ENCODE results near the gene MPPE1. TPM values are rescaled to one million over a fixed set of nuclear protein-coding genes. Genes with fewer than 3 reads are reported as not detected.
"Not testable (repeated sequence)": the region's sequence is repeated elsewhere in the genome, so short reads cannot be mapped to it uniquely, and the experiment has no call there.

The MPPE1 gene
- total RNA-seq, 6 donors from 2014 or later: 37.4 to 114 (median 75.3) TPM

- no peak for TF ChIP-seq CTCF (IDR thresholded peaks at IDR 0.05)
- no peak for TF ChIP-seq POLR2AphosphoS5 (IDR thresholded peaks at IDR 0.05)
- TF ChIP-seq EP300 (IDR thresholded peaks at IDR 0.05): no peak
- no peak for TF ChIP-seq POLR2A (IDR thresholded peaks at IDR 0.05)
- H3K4me3 ChIP-seq: no peak overlapping the region
- peaks cover 6 to 20% (median 8%) of the 10 kb centered on the region in 4 donors for H3K4me1 ChIP-seq
- no peak for DNase-seq
- H3K36me3 ChIP-seq: peaks cover 0 to 49% (median 9%) of the 10 kb centered on the region in 4 donors
- no peaks in the 10 kb centered on the region for H3K27me3 ChIP-seq
- H3K27ac ChIP-seq: peak overlapping the region in 1 of 4 donors; percentile 6
- WGBS, 2 donors: 72 to 79% methylated on average over 6 to 7 of the region's 7 CpGs
- H3K9me3 ChIP-seq: no peaks in the 10 kb centered on the region
- no peak for ATAC-seq (ENCODE audit: low FRiP score in 2 of 2)
Measured at GRCh38 chr18:11902522-11903292, 5.4 kb downstream of the MPPE1 start.

DNA sequence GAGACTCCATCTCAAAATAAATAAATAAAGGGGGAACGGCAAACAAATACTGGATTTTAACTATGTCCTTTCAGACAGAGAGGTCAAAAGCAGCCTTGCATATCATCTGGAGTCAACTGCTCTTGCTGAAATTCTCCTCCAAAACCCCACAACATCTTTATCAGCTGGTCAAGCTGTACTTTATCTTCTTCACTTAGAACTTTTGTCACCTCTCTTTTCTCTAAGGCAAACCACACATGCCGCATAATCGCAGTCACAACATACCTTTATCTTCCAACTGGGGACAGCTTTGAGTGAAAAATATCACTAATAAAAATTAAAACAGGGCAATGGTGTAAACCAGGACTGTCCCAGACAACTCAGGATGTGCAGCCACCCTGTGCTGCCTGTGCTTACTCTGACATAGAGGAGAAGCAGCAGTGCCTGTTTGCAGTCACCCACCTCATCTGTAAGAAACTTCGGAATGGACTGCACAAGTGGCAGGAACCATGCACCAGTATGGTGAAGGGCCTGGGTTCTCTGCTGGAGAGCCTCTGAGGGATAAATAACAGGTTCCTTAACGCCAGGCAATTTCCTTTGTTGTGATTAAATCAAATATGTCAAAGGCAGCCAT, 6.2 kb downstream of the MPPE1 start:
- Histone ChIP-seq H3K27me3 (no peaks in the 10 kb centered on the region), H3K4me3 (no peak overlapping the region), H3K9me3 (no peaks in the 10 kb centered on the region), H3K4me1 (peaks cover 1 to 13% (median 2%) of the 10 kb centered on the region in 4 donors), H3K36me3 (peaks cover 0 to 52% (median 9%) of the 10 kb centered on the region in 4 donors), H3K27ac (peak overlapping the region in 1 of 4 donors; percentile 6)
- DNase-seq (no peak), ATAC-seq (ENCODE audit: low FRiP score in 2 of 2) (peak in 1 of 2 donors; percentile 61)
- TF ChIP-seq POLR2A (IDR thresholded peaks at IDR 0.05) (no peak), CTCF (IDR thresholded peaks at IDR 0.05) (no peak), EP300 (IDR thresholded peaks at IDR 0.05) (no peak), POLR2AphosphoS5 (IDR thresholded peaks at IDR 0.05) (no peak)
- 70 to 73% methylated on average over 5 of the region's 5 CpGs for WGBS, 2 donors

DNA sequence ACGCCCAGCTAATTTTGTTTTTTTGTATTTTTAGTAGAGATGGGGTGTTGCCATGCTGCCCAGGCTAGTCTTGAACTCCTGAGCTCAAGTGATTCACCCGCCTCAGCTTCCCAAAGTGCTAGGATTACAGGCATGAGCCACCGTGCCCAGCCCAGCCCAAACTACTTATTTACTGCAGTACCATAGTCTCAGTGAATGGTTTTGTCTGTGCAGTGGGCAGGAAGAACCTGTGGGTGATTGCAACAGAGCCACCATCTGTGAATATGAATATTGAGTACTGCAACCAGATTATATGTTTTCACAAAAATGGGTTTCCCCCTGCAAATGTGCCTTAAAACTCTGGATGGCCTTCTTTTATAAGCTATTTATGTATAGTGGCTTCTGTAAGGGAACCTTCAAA, 9.1 kb downstream of the MPPE1 start:
- Histone ChIP-seq H3K9me3 (no peaks in the 10 kb centered on the region), H3K27ac (no peak overlapping the region), H3K36me3 (peaks cover 7 to 52% (median 18%) of the 10 kb centered on the region in 4 donors), H3K4me3 (no peak overlapping the region), H3K4me1 (peaks cover under 1 to 9% (median under 1%) of the 10 kb centered on the region in 4 donors), H3K27me3 (no peaks in the 10 kb centered on the region)
- no peak for DNase-seq
- TF ChIP-seq CTCF (IDR thresholded peaks at IDR 0.05): no peak
- no peak for TF ChIP-seq POLR2A (IDR thresholded peaks at IDR 0.05)
- TF ChIP-seq POLR2AphosphoS5 (IDR thresholded peaks at IDR 0.05): no peak
- TF ChIP-seq EP300 (IDR thresholded peaks at IDR 0.05): no peak
- no peak for ATAC-seq (ENCODE audit: low FRiP score in 2 of 2)
- WGBS, 2 donors: 85 to 93% methylated on average over 3 of the region's 3 CpGs

DNA sequence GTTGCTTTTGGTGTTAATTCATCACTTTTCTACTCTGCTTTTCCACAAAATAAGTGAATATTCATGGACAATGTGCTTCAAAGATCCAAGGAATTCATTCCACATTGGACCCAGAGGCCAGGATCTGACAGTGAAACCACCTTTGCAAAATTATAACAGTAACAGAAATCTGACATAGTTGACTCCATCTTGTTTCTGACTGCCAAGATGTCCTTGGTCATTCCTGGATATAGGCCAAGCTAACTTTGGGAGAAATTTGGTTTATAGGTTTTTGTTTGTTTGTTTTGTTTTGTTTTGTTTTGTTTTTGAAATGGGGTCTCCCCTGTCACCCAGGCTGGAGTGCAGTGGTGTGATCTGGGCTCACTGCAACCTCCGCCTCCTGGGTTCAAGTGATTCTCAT, 10.3 kb downstream of the MPPE1 start:
- Histone ChIP-seq H3K4me1 (peaks cover 13 to 20% (median 14%) of the 10 kb centered on the region in 4 donors), H3K4me3 (no peak overlapping the region), H3K27me3 (no peaks in the 10 kb centered on the region), H3K36me3 (peaks cover 7 to 51% (median 21%) of the 10 kb centered on the region in 4 donors), H3K27ac (no peak overlapping the region), H3K9me3 (no peaks in the 10 kb centered on the region)
- TF ChIP-seq POLR2A (IDR thresholded peaks at IDR 0.05) (no peak), CTCF (IDR thresholded peaks at IDR 0.05) (no peak), EP300 (IDR thresholded peaks at IDR 0.05) (no peak), POLR2AphosphoS5 (IDR thresholded peaks at IDR 0.05) (no peak)
- WGBS, 2 donors: 92 to 95% methylated on average over 1 of the region's 1 CpG
- DNase-seq (no peak), ATAC-seq (ENCODE audit: low FRiP score in 2 of 2) (no peak)

DNA sequence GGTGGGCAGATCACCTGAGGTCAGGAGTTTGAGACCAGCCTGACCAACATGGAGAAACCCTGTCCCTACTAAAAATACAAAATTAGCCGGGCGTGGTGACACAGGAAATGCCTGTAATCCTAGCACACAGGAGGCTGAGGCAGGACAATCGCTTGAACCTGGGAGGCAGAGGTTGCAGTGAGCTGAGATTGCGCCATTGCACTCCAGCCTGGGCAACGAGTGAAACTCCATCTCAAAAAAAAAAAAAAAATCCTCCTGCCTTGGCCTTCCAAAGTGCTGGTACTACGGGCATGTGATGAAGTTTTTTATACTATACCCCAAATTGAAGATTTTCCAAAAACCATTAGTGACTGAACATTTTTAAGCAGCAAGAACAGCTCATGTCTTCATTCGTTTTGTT, 15.7 kb downstream of the MPPE1 start:
- not testable (repeated sequence) for H3K4me3 ChIP-seq; DNase-seq; H3K9me3 ChIP-seq; H3K27me3 ChIP-seq; ATAC-seq (ENCODE audit: low FRiP score in 2 of 2)
- 54 to 74% methylated on average over 7 of the region's 7 CpGs for WGBS, 2 donors
- H3K4me1 ChIP-seq: peaks cover 14 to 27% (median 18%) of the 10 kb centered on the region in 4 donors
- peak overlapping the region in 2 of 4 donors; percentile 54 to 79 for H3K27ac ChIP-seq
- peaks cover 12 to 69% (median 34%) of the 10 kb centered on the region in 4 donors for H3K36me3 ChIP-seq

Data from upper lobe of left lung (tissue), 6 donors.